HG02623 (cell line): ENCODE data around the gene TREML2.
"Not testable (repeated sequence)": the region's sequence is repeated elsewhere in the genome, so short reads cannot be mapped to it uniquely, and the experiment has no call there.

Source experiments
- ATAC-seq: cut with Tn5 transposase; IDR thresholded peaks from one replicate; pipeline ENCODE4 v1.9.1; 2021; ENCODE audit warnings: moderate library complexity; ENCODE audit not compliant: unreplicated experiment

Gene TREML2

DNA sequence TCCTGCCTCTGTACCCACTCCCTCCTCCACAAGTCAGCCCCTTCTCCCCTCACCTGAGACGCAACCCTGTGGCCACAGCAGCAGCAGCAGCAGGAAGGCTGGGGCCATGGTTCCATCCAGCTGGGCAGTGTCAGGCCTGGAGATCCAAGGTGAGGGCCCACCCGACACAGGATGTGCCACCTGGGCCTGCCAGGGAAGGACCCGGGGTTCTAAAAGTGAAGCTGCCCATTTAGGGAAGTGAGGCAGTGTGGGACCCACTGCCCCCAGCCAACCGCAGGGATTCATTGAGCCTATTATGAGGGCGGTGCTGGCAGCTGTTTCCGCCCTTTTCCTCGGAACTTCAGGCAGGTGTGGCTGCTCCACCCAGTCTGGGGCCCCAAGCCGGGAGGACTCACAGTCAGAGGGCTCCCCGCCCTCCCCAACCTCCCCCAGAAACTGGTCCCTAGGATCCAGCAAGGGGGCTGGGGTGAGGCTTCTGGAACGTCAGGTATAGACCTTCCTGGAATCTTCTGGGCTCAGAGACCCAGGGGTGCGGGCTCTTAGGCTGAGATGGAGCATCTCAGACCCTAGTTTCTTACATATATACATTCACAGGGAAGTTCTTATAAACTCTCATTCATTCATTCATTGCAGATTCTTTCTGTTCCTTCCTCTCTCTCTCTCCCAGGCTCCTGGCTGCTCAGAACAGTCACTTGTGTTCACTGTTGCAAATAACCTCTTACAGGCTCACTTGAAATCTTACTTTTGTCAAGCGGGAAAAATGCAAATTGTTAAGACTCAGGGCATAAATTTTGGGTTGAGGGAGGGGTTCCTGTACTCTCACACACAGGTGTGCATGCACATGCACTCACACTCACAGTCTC, at the start of gene TREML2:
Gene TREML2, minus strand, starts transcription at position 249 of the 863 bp plus-strand sequence. Its CDS starts 141 bp downstream, at position 108.
- ATAC-seq = peak; percentile 20

DNA sequence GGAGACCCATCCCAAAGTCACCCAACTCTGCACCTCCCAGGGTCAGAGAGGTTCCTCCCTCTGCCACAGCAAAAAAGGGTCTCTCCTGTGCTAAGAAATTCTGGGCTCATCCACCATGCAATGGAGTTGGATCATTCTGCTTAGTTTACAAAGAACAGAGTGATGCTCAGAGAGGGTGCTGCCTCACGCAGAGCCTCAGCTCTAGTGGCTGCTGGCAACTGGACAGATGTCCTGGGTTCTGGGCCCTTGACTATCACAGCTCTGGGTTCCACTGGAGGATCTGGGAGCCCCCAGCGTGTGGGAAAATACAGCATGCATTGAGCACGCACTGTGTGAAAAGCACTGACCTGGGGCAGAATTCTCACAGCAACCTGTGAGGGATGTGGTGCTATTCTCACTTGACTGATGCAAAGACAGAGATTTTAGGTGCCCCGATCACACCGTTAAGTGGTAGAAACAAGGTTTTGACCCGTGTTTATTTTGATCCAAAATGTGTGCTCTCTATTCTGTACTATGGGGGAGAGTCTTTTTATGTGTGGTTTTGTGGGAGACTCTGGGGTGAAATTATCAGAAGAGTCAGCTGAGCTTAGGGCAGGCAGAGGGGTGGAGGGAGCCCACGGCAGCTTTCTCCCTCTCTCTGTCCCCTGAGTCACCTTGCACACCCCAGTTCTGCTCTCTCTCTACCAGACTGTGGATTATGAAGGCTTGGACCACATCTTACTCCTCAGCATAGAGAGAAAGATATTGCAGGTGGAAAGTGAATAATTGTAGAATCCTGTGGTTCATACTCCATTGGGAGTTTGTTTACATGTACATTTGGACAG, 47.1 kb upstream of the TREML2 start:
- no peak for ATAC-seq

- ATAC-seq = no peak
Measured at GRCh38 chr6:41247288-41247865, 46.4 kb upstream of the TREML2 start.

DNA sequence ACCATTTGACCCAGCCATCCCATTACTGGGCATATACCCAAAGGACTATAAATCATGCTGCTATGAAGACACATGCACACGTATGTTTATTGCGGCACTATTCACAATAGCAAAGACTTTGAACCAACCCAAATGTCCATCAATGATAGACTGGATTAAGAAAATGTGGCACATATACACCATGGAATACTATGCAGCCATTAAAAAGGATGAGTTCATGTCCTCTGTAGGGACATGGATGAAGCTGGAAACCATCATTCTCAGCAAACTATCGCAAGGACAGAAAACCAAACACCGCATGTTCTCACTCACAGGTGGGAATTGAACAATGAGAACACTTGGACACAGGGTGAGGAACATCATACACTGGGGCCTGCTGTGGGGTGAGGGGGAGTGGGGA, 45.6 kb upstream of the TREML2 start:
- not testable (repeated sequence) for ATAC-seq

DNA sequence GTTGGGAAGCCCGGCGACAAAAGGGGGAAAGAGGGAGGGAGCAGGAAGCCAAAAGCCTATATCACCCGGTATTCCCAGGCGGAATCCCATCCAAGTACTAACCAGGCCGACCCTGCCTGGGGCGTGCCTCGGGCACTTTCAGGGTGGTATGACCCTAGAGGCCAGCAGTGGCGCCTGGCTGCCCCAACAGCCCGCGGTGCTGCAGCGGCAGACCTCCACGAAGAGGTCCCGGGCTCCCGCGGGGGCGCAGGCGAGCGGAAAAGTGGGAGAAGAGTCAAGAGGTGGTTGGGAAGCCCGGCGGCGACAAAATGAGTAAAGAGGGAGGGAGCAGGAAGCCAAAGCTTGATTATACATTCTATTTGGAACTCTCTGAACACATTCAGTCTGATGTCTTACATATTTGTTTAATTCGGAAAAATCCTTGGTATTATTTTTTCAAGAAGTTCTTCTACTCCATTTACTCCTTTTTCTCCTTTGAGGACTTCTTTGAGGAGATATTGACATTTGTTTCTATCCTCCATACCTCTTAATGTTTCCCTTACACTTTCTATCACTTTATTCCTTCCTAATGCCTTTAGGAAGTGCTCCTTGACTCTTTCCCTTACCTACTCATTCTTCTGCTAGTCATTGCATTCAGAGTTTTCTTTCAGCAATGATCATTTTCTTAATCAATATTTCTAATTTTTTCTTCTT, 38.7 kb upstream of the TREML2 start:
- no peak for ATAC-seq

DNA sequence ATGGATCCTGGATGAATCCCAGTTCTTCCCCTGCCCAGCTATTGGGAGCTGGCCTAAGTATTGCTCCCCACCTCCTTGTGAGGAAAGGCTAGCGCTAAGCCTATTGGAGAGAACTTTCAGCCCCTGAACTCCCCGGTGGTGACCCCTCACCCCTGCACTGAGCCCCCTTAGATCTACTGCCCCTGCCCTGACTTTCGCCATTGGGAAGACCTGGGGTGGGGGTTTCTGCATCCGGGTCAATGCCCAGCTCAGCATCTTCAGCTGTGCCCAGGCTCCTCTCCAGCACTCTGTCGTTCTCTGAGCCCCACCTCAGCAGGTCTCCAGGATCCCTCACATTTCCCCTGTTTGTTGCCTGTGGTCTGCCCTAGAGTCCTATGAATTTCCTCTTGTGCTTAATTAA, 36.2 kb upstream of the TREML2 start:
- no peak for ATAC-seq

DNA sequence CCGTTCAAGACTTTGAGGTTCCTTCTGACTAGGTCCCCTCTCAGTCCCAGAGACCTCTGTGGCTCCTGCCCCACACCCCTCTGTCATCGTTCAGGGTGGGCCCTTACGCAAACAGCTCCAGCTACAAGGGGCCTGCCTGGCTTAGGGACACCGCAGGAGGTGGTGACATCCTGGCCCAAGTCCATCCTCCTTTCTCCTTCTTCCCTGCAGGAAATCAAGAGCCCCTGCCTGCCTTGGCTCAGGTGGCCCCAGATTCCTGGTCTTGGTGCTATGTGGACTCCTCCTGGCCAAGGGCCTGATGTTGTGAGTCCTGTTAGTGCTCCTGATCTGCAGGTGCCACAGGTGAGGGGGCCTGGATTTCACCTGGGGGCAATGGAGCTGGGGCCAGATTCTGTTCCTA, 35.3 kb upstream of the TREML2 start:
- ATAC-seq = no peak

DNA sequence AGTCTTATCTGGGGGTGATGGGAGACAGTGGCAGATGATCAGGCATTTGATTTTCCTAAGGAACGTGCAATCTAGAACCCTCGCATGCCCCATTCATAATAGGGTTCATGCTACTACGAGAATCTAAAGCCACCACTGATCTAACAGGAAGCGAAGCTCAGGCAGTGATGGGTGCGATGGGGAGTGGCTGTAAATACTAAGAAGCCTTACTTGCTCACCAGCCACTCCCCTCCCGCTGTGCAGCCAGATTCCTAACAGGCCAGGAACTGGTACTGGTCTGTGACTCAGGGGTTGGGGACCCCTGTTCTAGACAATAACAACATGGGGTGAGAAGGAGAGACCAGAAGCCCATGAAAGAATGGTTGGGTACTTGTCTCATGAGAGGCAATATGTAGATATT, 31.7 kb upstream of the TREML2 start:
- no peak for ATAC-seq

- no peak for ATAC-seq
Measured at GRCh38 chr6:41231246-41231645, 30.3 kb upstream of the TREML2 start.

DNA sequence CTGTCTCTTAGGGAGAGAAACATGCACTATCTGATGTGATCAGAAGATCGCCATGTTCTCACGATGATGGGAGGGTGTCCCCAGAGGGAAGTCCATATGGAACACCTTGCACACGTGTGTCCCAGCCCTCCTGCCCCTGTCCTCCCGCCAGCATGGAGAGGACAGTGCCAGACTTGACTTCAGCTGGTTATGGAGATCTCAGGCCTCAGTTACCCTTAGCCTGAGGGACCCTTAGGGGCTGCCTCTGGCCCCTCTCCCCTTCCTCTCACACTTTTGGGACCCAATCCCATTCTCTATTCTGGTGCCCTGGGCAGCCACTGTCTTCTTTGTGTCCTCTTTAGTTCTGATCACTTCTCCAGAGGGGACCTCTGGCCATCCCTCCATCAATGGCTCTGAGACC, 28.8 kb upstream of the TREML2 start:
- ATAC-seq = no peak

DNA sequence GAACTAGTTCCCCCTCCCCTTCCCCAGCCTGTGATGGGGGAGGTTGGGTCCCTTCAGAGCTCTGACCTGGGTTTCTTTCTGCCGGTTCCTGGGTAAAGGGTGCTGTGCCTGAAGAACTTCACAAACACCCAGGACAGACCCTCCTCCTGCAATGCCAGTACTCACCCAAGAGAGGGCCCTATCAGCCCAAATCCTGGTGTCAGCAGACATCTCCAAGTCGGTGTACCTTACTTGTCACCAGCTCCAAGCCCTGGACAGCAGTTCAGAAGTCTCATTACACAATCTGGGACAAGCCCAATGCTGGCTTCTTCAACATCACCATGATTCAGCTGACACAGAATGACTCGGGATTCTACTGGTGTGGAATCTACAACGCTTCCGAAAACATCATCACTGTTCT, 27.7 kb upstream of the TREML2 start:
- ATAC-seq = no peak

DNA sequence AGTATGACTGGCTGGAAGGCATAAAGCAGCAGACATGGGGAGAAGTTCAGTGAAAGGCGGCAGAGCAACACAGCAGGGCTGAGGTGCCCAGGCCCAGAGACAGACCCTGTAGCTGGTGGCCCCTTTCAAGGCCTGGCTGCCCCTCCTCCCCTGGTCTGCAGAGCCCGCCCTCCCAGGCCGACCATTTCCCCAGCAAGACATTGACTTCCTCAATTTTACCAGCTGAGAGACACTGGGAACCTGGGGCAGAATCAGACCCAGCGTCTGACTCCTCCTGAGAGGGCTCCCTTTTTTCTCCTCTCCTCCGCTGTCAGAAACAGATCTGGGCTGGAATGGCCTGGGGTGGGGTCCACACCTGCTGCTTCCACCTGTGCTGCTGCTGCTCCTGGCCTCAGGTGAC, 27.1 kb upstream of the TREML2 start, which contains the start of gene TREML4:
Gene TREML4, plus strand, starts transcription at position 254 of the 400 bp plus-strand sequence. Its CDS starts 79 bp downstream, at position 333.
- ATAC-seq = no peak

- ATAC-seq = no peak
Measured at GRCh38 chr6:41226752-41227151, 25.8 kb upstream of the TREML2 start.

DNA sequence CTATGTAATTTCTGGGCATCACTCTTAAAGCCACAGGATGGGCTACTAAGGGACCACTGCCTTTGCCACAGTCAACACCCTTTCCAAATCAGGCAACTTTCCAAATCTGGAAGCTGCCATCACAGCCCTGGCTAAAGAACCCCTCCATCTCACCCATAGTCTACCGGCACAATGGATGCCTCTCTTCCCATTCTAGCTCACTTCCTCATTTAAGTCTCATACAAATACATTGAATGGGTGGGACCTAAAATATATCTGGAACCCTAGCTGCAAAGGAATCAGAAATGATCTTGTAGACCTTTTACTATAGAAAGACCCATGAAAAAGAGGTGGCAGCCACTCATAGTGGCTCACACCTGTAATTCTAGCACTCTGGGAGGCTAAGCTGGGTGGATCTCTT, 23.9 kb upstream of the TREML2 start:
- no peak for ATAC-seq

DNA sequence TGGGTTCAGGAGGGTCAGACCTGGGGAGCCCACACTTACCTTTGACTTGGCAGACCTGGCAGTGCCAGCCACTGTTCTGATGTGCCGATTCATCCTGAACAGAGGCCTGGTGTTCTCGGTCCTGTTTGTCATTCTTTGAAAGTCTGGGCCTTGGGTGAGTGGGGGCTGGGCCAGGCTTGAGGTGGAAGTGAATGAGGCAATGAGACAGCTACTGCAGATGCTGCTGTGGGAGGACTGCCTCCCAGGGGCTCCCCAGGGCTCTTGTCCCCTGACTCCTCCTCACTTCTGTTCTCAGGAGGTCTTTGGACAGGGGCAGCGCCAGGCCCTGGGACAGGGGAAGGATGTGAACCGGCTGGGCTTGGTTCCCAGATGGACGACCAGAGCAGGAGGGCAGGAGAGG, 21.6 kb upstream of the TREML2 start:
- no peak for ATAC-seq

- ATAC-seq = no peak
Measured at GRCh38 chr6:41222045-41222444, 21.1 kb upstream of the TREML2 start.

DNA sequence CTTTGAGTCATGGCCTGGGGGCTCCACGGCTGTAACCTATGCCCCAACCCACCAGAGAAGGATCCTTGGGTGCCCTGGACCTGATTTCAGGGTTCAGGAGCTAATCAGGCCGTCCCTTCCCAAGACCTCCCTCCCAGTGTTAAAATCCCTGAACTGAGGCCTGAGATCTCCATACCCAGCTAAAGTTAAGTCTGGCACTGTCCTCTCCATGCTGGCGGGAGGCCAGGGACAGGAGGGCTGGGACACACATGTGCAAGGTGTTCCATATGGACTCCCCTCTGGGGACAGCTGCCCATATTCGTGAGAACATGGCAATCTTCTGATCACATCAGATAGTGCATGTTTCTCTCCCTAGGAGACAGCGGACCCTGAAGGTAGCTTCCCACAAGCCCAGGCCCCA, 15.7 kb upstream of the TREML2 start:
- no peak for ATAC-seq

GRCh38 chr6:41215777-41216176, 14.8 kb upstream of the TREML2 start:
- no peak for ATAC-seq

GRCh38 chr6:41214559-41215238, 13.8 kb upstream of the TREML2 start:
- ATAC-seq = no peak

GRCh38 chr6:41209547-41210320, 8.8 kb upstream of the TREML2 start:
- ATAC-seq = no peak
